GM21515 (cell line): Measurements from ENCODE around the gene MFAP1.
A peak's percentile ranks its signal among the peaks of the same experiment; 100 is the strongest.

Experiments used
- ATAC-seq: cut with Tn5 transposase; IDR thresholded peaks from one replicate; pipeline ENCODE4 v1.9.1; 2021; ENCODE audit not compliant: unreplicated experiment

Gene MFAP1

GRCh38 chr15:43777267-43777914 lies 47.1 kb downstream of the MFAP1 start:
- ATAC-seq = peak; percentile 35

GRCh38 chr15:43776718-43777266 lies 47.7 kb downstream of the MFAP1 start, which contains the start of gene ELL3:
TSS of gene ELL3 (minus strand) at chr15:43776966. CDS start at chr15:43776901, 65 bp downstream.
- ATAC-seq = peak; percentile 31

GRCh38 chr15:43776101-43776717 lies 48.3 kb downstream of the MFAP1 start:
- peak; percentile 61 for ATAC-seq

GRCh38 chr15:43775411-43775965 lies 49.0 kb downstream of the MFAP1 start:
- no peak for ATAC-seq

GRCh38 chr15:43774062-43774461 lies 50.4 kb downstream of the MFAP1 start:
- no peak for ATAC-seq

GRCh38 chr15:43772624-43773023 lies 51.9 kb downstream of the MFAP1 start:
- ATAC-seq = no peak

- no peak for ATAC-seq
Observed at GRCh38 chr15:43771816-43772215, 52.7 kb downstream of the MFAP1 start.

GRCh38 chr15:43769584-43770228 lies 54.8 kb downstream of the MFAP1 start:
- ATAC-seq = no peak

- no peak for ATAC-seq
Observed at GRCh38 chr15:43763819-43764446, 60.6 kb downstream of the MFAP1 start.

- no peak for ATAC-seq
Observed at GRCh38 chr15:43762824-43763223, 61.7 kb downstream of the MFAP1 start.
